Right atrium auricular region (tissue), 2 donors: ENCODE results near the gene USP33. TPM values are rescaled to one million over a fixed set of nuclear protein-coding genes. Genes with fewer than 3 reads are reported as not detected.
"Not testable (repeated sequence)": the region's sequence is repeated elsewhere in the genome, so short reads cannot be mapped to it uniquely, and the experiment has no call there.

Experiments used
- DNase-seq: peaks from one replicate; pipeline ENCODE4 v3.0.0-alpha.2; 2019; ENCODE audit warnings: low spot score
- H3K27ac ChIP-seq, 2 donors: fragments of 200-600 bp; sonication (generic); 1 replicate in 1 of 2; 2 replicates in 1 of 2; pipeline ENCODE4 v1.5.1; 2016 to 2019
- H3K27me3 ChIP-seq, 2 donors: fragments of 200-600 bp; sonication (generic); one replicate each; pipeline versions ENCODE4 v1.5.1 to v1.6.0; 2017 to 2019
- H3K36me3 ChIP-seq: fragments of 200-600 bp; sonication (generic); one replicate; pipeline ENCODE4 v1.5.1; 2016
- H3K4me1 ChIP-seq, 2 donors: fragments of 200-600 bp; sonication (generic); one replicate each; pipeline versions ENCODE4 v1.5.1 to v1.6.0; 2017 to 2019
- H3K4me3 ChIP-seq, 2 donors: fragments of 200-600 bp; sonication (generic); 1 replicate in 1 of 2; 2 replicates in 1 of 2; pipeline ENCODE4 v1.5.1; 2017 to 2019; ENCODE audit warnings: mild to moderate bottlenecking in 1 of 2, moderate library complexity in 1 of 2
- H3K9me3 ChIP-seq, 2 donors: fragments of 200-600 bp; sonication (generic); one replicate each; pipeline ENCODE4 v1.5.1; 2019
- CTCF ChIP-seq, 2 donors: fragments of 200-600 bp; sonication (generic); IDR thresholded peaks; one replicate each; pipeline ENCODE4 v1.5.1; 2019; ENCODE audit warnings: antibody characterized with exemption in 2 of 2
- total RNA-seq, 2 donors: library from RNA; depleted of rRNA; stranded (reverse); fragments of >200 nt; gene quantifications; one replicate each; pipeline ENCODE4 v1.1.0, GENCODE V29; 2016

The USP33 gene
- total RNA-seq, 2 donors from 2014 or later, result 29.2 to 39.1 TPM

GRCh38 chr1:77718181-77718580, 41.5 kb downstream of the USP33 start:
- H3K27me3 ChIP-seq, result no peaks in the 10 kb centered on the region
- TF ChIP-seq CTCF (IDR thresholded peaks at IDR 0.05), result no peak

GRCh38 chr1:77716065-77716464, 43.6 kb downstream of the USP33 start:
- no peak for DNase-seq
- H3K36me3 ChIP-seq, result peaks cover 77% of the 10 kb centered on the region

More at GRCh38 chr1:77718181-77718580, 41.5 kb downstream of the USP33 start:
- Histone ChIP-seq H3K9me3 (no peaks in the 10 kb centered on the region), H3K36me3 (peaks cover 74% of the 10 kb centered on the region), H3K27ac (no peak overlapping the region), H3K4me1 (no peaks in the 10 kb centered on the region), H3K4me3 (no peak overlapping the region)
- no peak for DNase-seq

GRCh38 chr1:77709727-77710126, 49.9 kb downstream of the USP33 start:
- Histone ChIP-seq H3K9me3 (no peaks in the 10 kb centered on the region), H3K27me3 (no peaks in the 10 kb centered on the region), H3K4me3 (no peak overlapping the region), H3K4me1 (no peaks in the 10 kb centered on the region), H3K27ac (no peak overlapping the region), H3K36me3 (peaks cover 76% of the 10 kb centered on the region)
- no peak for DNase-seq
- TF ChIP-seq CTCF (IDR thresholded peaks at IDR 0.05), result no peak

More at GRCh38 chr1:77716065-77716464, 43.6 kb downstream of the USP33 start:
- no peaks in the 10 kb centered on the region for H3K27me3 ChIP-seq
- no peaks in the 10 kb centered on the region for H3K9me3 ChIP-seq
- H3K4me1 ChIP-seq, result no peaks in the 10 kb centered on the region
- H3K27ac ChIP-seq, result no peak overlapping the region
- H3K4me3 ChIP-seq, result no peak overlapping the region
- TF ChIP-seq CTCF (IDR thresholded peaks at IDR 0.05), result no peak

- no peak overlapping the region for H3K4me3 ChIP-seq
- no peaks in the 10 kb centered on the region for H3K4me1 ChIP-seq
- no peak for TF ChIP-seq CTCF (IDR thresholded peaks at IDR 0.05)
- H3K9me3 ChIP-seq, result no peaks in the 10 kb centered on the region
- H3K36me3 ChIP-seq, result peaks cover 45% of the 10 kb centered on the region
- no peak overlapping the region for H3K27ac ChIP-seq
- H3K27me3 ChIP-seq, result no peaks in the 10 kb centered on the region
- DNase-seq, result no peak
These were observed 53.3 kb downstream of the USP33 start for GRCh38 chr1:77706321-77706720.

GRCh38 chr1:77704736-77705135, 54.9 kb downstream of the USP33 start:
- H3K36me3 ChIP-seq, result peaks cover 37% of the 10 kb centered on the region

GRCh38 chr1:77699673-77700072, 60.0 kb downstream of the USP33 start:
- not testable (repeated sequence) for H3K4me3 ChIP-seq, DNase-seq, H3K27me3 ChIP-seq, H3K27ac ChIP-seq, H3K4me1 ChIP-seq, H3K9me3 ChIP-seq
- peaks cover 21% of the 10 kb centered on the region for H3K36me3 ChIP-seq

More at GRCh38 chr1:77704736-77705135, 54.9 kb downstream of the USP33 start:
- H3K4me1 ChIP-seq, result no peaks in the 10 kb centered on the region
- no peaks in the 10 kb centered on the region for H3K9me3 ChIP-seq
- no peak for TF ChIP-seq CTCF (IDR thresholded peaks at IDR 0.05)
- DNase-seq, result no peak
- H3K27ac ChIP-seq, result no peak overlapping the region
- no peak overlapping the region for H3K4me3 ChIP-seq
- H3K27me3 ChIP-seq, result no peaks in the 10 kb centered on the region
